Astrocyte of the spinal cord (primary cell): Measurements from ENCODE around the gene HEBP2.

Source experiments
- DNase-seq: peaks from one replicate; pipeline ENCODE4 v3.0.0; 2011; ENCODE audit warnings: low read depth, low spot score
- H3K4me3 ChIP-seq: 2 replicates; pipeline ENCODE4 v1.5.1; 2011; ENCODE audit warnings: low read depth, mild to moderate bottlenecking, low read length, moderate library complexity
- CTCF ChIP-seq: IDR thresholded peaks from 2 replicates; pipeline ENCODE4 v1.5.1; 2012; ENCODE audit warnings: low read depth, mild to moderate bottlenecking, low read length, inconsistent platforms
- in situ Hi-C: cut with HindIII; loops from 2 replicates; pipeline ENCODE4 v1.10.0; 2017; ENCODE audit warnings: low sequenced_read_pairs

Gene HEBP2

GRCh38 chr6:138382498-138383265, 21.3 kb upstream of the HEBP2 start:
- in situ Hi-C loops, result no loop called here
- H3K4me3 ChIP-seq, result no peak overlapping the region
- no peak for DNase-seq
- TF ChIP-seq CTCF, result no peak

- DNase-seq, result no peak
- in situ Hi-C loops, result no loop called here
- no peak for TF ChIP-seq CTCF
- H3K4me3 ChIP-seq, result no peak overlapping the region
Measured at GRCh38 chr6:138383776-138384175, 20.2 kb upstream of the HEBP2 start.

DNA sequence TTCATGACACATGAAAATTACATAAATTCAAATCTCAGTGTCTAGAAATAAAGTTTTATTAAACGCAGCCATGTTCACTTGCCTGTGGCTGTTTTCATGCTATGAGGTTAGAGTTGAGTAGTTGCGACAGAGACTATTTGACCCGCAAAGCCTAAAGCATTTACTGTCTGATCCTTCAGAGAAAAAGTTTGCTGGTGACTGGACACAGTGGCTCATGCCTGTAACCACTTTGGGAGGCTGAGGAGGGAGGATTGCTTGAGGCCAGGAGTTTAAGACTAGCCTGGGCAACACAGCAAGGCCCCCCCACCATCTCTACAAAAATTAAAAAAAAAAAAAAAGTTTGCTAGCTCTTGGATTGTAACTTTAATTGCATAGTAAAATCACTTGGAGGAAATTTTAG, 17.1 kb upstream of the HEBP2 start:
- no peak overlapping the region for H3K4me3 ChIP-seq
- DNase-seq, result no peak
- in situ Hi-C loops, result no loop called here

DNA sequence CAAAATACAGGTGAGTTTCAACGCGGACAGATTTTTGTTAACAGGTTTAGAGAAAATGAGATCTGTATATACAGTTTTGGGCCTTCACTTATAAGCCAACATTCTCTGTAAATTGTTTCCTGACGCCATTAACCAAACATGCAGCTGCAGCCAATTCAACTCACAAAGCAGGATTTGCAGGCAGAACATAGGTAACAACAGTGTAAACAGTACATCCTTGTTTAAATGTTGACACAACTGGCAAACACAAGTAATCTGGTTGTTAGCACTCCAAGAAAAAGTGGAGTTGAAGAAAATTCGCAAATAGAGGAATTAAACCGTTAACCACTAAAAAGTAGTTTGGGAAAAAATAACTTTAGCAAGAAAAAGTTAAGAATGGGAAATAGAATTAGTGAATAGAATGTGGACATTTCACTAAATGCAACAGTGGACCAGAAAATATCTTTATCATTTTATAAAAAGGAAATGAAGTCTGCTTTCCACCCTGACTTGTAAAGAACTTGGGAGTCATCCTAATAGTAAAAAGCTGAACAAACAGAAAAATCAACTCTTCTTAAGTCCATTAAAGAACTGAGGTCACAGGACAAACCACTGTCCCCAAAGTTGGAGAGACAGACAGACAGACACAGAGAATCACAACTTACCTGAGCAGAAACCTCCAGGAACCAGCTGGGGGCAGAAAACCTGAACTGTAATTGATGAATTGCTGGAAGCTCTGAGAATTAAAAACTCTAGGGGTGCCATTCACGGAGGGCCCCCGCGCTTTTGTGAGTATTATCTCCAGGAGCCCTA, 16.2 kb upstream of the HEBP2 start:
- H3K4me3 ChIP-seq, result no peak overlapping the region
- no peak for DNase-seq
- no peak for TF ChIP-seq CTCF
- in situ Hi-C loops, result no loop called here

More for the DNA sequence above, 17.1 kb upstream of the HEBP2 start:
- no peak for TF ChIP-seq CTCF

DNA sequence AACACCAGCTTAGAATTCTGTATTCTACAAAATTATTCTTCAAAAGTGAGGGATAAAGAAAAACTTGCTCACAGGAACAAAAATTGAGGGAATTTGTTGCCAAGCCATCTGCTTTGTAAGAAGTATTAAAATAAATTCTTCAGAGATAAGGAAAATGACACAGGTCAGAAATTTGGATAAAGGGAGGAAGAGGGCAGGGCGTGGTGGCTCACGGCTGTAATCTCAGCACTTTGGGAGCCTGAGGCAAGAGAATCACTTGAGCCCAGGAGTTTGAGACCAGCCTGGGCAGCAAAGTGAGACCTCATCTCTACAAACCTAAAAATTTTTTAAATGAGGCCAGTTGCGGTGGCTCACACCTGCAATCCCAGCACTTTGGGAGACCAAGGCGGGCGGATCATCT, 14.5 kb upstream of the HEBP2 start:
- DNase-seq, result no peak
- in situ Hi-C loops, result no loop called here
- TF ChIP-seq CTCF, result no peak
- H3K4me3 ChIP-seq, result no peak overlapping the region

DNA sequence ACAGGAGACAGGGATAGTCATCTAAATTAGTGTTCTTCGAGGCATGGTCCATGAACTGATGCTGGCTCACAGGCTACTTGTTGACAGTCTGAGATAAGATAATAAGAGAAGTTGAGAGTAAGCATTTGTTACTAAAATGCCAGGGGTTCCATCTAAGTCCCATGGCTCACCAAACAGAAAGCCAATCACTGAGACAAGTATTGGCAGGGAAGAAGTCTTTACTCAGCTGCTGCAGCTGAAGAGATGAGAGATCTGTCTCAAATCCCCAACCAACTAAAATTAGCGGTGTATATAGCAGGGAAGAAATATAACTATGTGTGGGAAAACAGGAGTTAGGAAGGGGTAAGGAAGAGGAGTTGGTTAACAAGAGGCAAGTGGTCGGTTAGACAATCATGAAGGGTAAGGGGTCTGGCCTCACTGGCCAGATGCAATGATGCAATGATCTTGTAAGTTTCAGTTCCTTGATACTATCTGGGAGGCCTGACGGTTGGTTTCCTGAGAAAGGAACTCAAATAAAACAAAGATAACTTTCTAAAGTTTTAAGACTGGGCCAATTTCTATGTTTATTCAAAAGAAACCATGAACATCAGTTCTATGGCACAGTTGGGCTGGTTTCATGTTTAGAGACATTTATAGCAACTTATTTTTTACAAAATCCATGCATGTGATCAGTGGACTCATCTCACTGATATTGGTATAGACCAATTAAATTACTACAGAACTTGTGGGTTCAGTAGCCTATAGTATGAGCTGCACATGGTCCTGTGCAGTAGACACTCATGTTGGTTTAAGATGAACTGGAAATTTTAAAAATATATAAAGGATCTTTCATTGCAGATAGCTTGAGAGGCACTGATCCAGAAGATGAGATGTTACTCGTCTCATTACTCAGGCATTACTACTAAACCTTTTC, 9.9 kb upstream of the HEBP2 start:
- DNase-seq, result no peak
- in situ Hi-C loops, result no loop called here
- no peak overlapping the region for H3K4me3 ChIP-seq
- TF ChIP-seq CTCF, result no peak
